ENCODE measurements around the gene HDAC2.

DNA sequence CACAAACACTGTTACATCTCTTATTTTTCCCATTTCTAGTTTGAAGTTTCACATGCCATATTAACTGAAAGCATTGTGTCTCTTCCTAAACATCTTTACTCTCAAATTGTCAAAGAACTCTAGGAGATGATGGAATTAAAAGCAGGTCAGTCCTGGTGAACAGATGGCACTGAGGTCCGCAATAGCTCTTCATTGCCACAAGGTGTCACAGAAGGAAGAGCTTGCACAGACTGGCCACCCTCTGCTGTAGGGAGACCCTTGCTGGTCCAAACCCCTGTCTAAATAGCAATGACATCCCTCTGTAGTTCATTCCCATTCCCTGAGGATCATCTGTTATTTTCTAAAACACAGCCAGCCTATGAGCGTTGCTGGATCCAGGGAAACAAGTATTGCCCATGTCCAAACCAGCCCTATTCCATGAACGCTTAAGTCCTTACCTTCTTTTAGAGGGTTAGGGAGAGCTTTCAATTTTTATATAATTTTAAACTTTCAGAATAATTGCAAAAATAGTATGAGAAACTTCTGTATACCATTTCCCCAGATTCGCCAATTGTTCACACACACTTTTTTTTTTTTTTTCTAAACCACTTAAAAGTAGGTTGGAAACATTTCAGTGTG, 10.1 kb upstream of the HDAC2 start:
- TF ChIP-seq, protein P1, sequence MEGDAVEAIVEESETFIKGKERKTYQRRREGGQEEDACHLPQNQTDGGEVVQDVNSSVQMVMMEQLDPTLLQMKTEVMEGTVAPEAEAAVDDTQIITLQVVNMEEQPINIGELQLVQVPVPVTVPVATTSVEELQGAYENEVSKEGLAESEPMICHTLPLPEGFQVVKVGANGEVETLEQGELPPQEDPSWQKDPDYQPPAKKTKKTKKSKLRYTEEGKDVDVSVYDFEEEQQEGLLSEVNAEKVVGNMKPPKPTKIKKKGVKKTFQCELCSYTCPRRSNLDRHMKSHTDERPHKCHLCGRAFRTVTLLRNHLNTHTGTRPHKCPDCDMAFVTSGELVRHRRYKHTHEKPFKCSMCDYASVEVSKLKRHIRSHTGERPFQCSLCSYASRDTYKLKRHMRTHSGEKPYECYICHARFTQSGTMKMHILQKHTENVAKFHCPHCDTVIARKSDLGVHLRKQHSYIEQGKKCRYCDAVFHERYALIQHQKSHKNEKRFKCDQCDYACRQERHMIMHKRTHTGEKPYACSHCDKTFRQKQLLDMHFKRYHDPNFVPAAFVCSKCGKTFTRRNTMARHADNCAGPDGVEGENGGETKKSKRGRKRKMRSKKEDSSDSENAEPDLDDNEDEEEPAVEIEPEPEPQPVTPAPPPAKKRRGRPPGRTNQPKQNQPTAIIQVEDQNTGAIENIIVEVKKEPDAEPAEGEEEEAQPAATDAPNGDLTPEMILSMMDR (IDR thresholded peaks at IDR 0.05) = peak in 1 of 3 experiments; percentile 41
- TF ChIP-seq POLR2A (IDR thresholded peaks at IDR 0.05; ENCODE audit: low read depth) (no peak), POLR2AphosphoS5 (IDR thresholded peaks at IDR 0.05) (no peak), EP300 (IDR thresholded peaks at IDR 0.05) (no peak)
